Measurements from ENCODE around the gene AMACR. TPM values are rescaled to one million over a fixed set of nuclear protein-coding genes. Genes with fewer than 3 reads are reported as not detected.

AMACR gene
- total and polyA plus RNA-seq, 2 donors (not counting 3 experiments of a cell fraction or from before 2014, with no cell fraction given): 6.7 to 8.7 TPM

GRCh38 chr5:33958176-33958575 lies 49.7 kb downstream of the AMACR start:
- H3K4me1 ChIP-seq (ENCODE audit: control insufficient read depth, extremely low read depth, insufficient read depth, low read length): no peaks in the 10 kb centered on the region
- ChIA-PET POLR2A (no interaction called here), CTCF (interaction anchor here (4.4 kb wide), 1 partner anchor 12 kb away, joined by 25 read pairs; no protein-coding TSS in a partner anchor)
- H3K79me2 ChIP-seq (ENCODE audit: control insufficient read depth, insufficient read depth, low read length): no peaks in the 10 kb centered on the region
- BruUV-seq (replicated peaks): no TSS peak
- no peaks in the 10 kb centered on the region for H3K9me3 ChIP-seq (replicated peaks; ENCODE audit: control insufficient read depth, insufficient read depth, low read length)
- FAIRE-seq (no peak), DNase-seq (ENCODE audit: low read depth, low spot score) (no peak)
- H3K9me1 ChIP-seq (replicated peaks; ENCODE audit: control insufficient read depth, extremely low read depth, insufficient read depth, low read length): no peaks in the 10 kb centered on the region
- intact Hi-C loops (cut with micrococcal nuclease) (no loop called here), dilution Hi-C loops (cut with MboI; ENCODE audit: extremely low pct_ligation_motif_present, low sequenced_read_pairs) (no loop called here)
- no peaks in the 10 kb centered on the region for H4K20me1 ChIP-seq (replicated peaks; ENCODE audit: control insufficient read depth, extremely low read depth, insufficient read depth, low read length)
- no peak overlapping the region for H3K4me3 ChIP-seq (replicated peaks in 1 of 3; ENCODE audit: insufficient read depth in 1 of 3, low read depth in 1 of 3, low read length in 3 of 3)
- H3K36me3 ChIP-seq (ENCODE audit: control insufficient read depth in 2 of 2, extremely low read depth in 1 of 2, insufficient read depth in 2 of 2, low read length in 2 of 2): no peaks in the 10 kb centered on the region
- no peak overlapping the region for H3K27ac ChIP-seq (ENCODE audit: insufficient read depth, low read depth, low read length)
- H3K9ac ChIP-seq (replicated peaks; ENCODE audit: extremely low read depth, insufficient read depth, low read length): no peak overlapping the region
- no peak overlapping the region for H2AFZ ChIP-seq (ENCODE audit: low read depth, low read length)
- no peak overlapping the region for H3K4me2 ChIP-seq (ENCODE audit: insufficient read depth, low read length)
- TF ChIP-seq JUN (IDR thresholded peaks at IDR 0.05; ENCODE audit: borderline replicate concordance, insufficient read depth, insufficient read length, low read depth) (no peak), POLR2A (IDR thresholded peaks at IDR 0.05; ENCODE audit: low read depth, low read length) (no peak), FOS (IDR thresholded peaks at IDR 0.05; ENCODE audit: borderline replicate concordance, insufficient read depth, low read length) (no peak), MAX (IDR thresholded peaks at IDR 0.05; ENCODE audit: insufficient read depth, insufficient read length) (no peak), GATA2 (IDR thresholded peaks at IDR 0.05; ENCODE audit: insufficient read depth, insufficient read length, low read depth, low read length) (no peak), EZH2 (IDR thresholded peaks at IDR 0.05; ENCODE audit: borderline replicate concordance, low read depth, low read length, severe bottlenecking) (no peak), POLR2AphosphoS5 (IDR thresholded peaks at IDR 0.05; ENCODE audit: insufficient read depth, low read depth, low read length) (no peak), MYC (IDR thresholded peaks at IDR 0.05; ENCODE audit: low read depth, low read length) (no peak)
- peaks cover 0 to 9% of the 10 kb centered on the region in 2 experiments for H3K27me3 ChIP-seq (ENCODE audit: control insufficient read depth in 2 of 2, insufficient read depth in 2 of 2, low read length in 2 of 2)
